ENCODE measurements around the gene SPATS1.

DNA sequence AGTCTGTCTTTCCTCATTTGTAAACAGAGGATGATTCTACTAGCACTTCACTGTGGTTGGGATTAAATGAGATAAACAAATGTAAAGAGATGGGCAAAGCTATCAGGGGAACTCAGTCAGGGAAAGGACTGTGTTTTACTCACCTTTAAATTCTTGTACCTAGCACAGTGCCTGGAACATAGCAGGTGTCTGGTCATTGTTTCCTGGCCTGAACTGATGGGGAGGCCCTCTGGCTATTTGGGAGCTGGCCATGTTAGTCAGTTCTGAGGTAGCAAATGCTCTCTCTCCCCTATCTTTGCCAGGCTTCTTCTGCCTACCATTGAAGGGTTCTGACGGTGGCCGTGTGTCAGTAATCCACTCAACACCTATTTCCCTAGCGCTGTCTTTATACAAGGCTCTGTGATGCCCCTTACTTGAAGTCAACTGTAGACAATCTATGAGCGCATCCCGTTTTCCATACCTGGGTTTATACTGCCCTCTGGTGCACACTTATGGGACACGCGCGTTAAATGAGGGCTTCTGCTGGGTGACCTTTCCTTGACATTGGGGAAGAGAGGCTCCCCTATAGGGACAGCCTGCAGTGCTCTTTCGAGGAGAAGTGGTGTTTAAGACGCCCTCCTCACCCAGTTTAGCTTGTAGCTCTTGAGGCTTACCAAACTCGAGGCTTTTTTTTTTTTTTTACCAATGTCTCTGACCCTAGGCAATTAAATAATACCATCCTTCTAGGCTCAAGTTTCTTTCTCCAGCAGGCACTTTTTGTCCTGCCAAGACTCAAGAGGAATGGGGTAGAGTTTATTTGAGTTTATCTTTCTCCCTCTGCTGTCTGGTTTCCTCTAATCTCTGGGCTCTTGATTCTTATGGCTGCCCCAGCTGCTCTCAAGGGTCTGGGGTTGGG, 4.0 kb upstream of the SPATS1 start:
- peak; percentile 70 to 82 (median 78) for TF ChIP-seq CTCF (IDR thresholded peaks at IDR 0.05)
- no peak for TF ChIP-seq POLR2A (IDR thresholded peaks at IDR 0.05)
